DND-41 (cell line): ENCODE results near the gene GSC2.
A peak's percentile ranks its signal among the peaks of the same experiment; 100 is the strongest.

Experiments
- ATAC-seq: fragments of 200-7000 bp; cut with Tn5 transposase; 3 replicates; pipeline ENCODE4 v1.9.1; 2021; ENCODE audit warnings: low read depth; ENCODE audit not compliant: insufficient read depth
- DNase-seq: peaks from one replicate; pipeline ENCODE4 v3.0.0-alpha.2; 2020
- H2AFZ ChIP-seq: 2 replicates; pipeline ENCODE4 v1.6.0; 2012; ENCODE audit warnings: low read depth, low read length
- H3K27ac ChIP-seq: 2 replicates; pipeline ENCODE4 v1.5.1; 2012; ENCODE audit warnings: low read length, inconsistent platforms
- H3K27me3 ChIP-seq: fragments of 200-600 bp; sonication (generic); 2 replicates; pipeline ENCODE4 v1.6.0; 2012; ENCODE audit warnings: low read length, mild to moderate bottlenecking, inconsistent platforms; ENCODE audit not compliant: insufficient read depth, poor library complexity
- H3K36me3 ChIP-seq: 2 replicates; pipeline ENCODE4 v1.5.1; 2012; ENCODE audit warnings: low read length, inconsistent platforms; ENCODE audit not compliant: insufficient read depth
- H3K4me1 ChIP-seq: 2 replicates; pipeline ENCODE4 v1.5.1; 2012; ENCODE audit warnings: mild to moderate bottlenecking, low read length; ENCODE audit not compliant: insufficient read depth
- H3K4me2 ChIP-seq: 2 replicates; pipeline ENCODE4 v1.6.0; 2012; ENCODE audit warnings: mild to moderate bottlenecking, moderate library complexity, low read length, inconsistent platforms; ENCODE audit not compliant: insufficient read depth
- H3K4me3 ChIP-seq, 2 experiments: fragments of 200-600 bp in 1 of 2; shearing (Covaris generic) in 1 of 2; 2 replicates each; pipeline ENCODE4 v1.5.1; 2012 to 2016; ENCODE audit warnings: inconsistent platforms in 2 of 2, low read length in 2 of 2, mild to moderate bottlenecking in 2 of 2, low read depth in 1 of 2, moderate library complexity in 1 of 2
- H3K79me2 ChIP-seq: 2 replicates; pipeline ENCODE4 v1.6.0; 2012; ENCODE audit warnings: low read length, inconsistent platforms; ENCODE audit not compliant: insufficient read depth
- H3K9ac ChIP-seq: 2 replicates; pipeline ENCODE4 v1.6.0; 2012; ENCODE audit warnings: low read depth, mild to moderate bottlenecking, inconsistent platforms, low read length, moderate library complexity
- H3K9me3 ChIP-seq: 2 replicates; pipeline ENCODE4 v1.5.1; 2012; ENCODE audit warnings: low read length, moderate library complexity, mild to moderate bottlenecking, inconsistent platforms; ENCODE audit not compliant: insufficient read depth, severe bottlenecking
- H4K20me1 ChIP-seq: 2 replicates; pipeline ENCODE4 v1.6.0; 2012; ENCODE audit warnings: low read length; ENCODE audit not compliant: insufficient read depth
- EZH2 ChIP-seq: IDR thresholded peaks from 3 replicates; pipeline ENCODE4 v1.6.1; 2012; ENCODE audit warnings: borderline replicate concordance, low read depth, mild to moderate bottlenecking, moderate library complexity, low read length, inconsistent platforms; ENCODE audit not compliant: severe bottlenecking
- TF ChIP-seq, protein P1 (sequence below): IDR thresholded peaks from 2 replicates; pipeline ENCODE4 v1.5.1; 2012; ENCODE audit warnings: borderline replicate concordance, low read length, moderate library complexity, mild to moderate bottlenecking; ENCODE audit not compliant: poor library complexity, severe bottlenecking; ENCODE audit errors: extremely low read depth

The GSC2 gene

DNA sequence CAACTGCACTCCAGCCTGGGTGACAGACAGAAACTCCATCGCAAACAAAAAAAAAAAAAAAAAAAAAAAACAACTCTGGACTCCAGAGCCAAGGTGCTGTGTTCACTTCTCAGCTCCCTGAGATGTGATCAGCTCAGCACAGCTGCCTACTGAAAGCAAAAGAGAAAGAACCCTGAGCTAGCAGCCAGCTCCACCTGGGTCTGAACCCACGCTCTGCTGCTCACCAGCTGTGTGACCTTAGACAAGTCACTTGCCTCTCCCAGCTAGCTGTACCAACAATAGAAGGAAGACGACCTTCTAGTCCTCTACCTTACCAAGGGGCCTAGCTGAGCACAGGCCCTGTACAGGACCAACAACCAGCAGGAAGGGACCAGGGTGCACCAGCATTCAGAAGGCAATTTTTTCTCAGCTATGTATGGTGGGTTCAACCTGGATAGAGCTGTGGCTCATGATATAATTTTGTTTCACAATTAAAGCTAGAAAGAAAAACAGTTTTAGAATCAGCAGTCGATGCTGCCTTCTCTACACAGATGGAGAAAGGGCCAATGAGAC is 31.7 kb downstream of the GSC2 start:
- Histone ChIP-seq H3K27ac (no peak overlapping the region), H3K9me3 (no peaks in the 10 kb centered on the region), H3K9ac (no peak overlapping the region), H3K4me3 (no peak overlapping the region), H4K20me1 (peaks cover 73% of the 10 kb centered on the region), H3K4me2 (peak overlapping the region; percentile 17; the same call in 1 of the 2 replicates), H3K36me3 (peaks cover 50% of the 10 kb centered on the region), H3K79me2 (peaks cover 88% of the 10 kb centered on the region), H3K4me1 (peaks cover 46% of the 10 kb centered on the region), H3K27me3 (no peaks in the 10 kb centered on the region), H2AFZ (no peak overlapping the region)
- no peak for TF ChIP-seq EZH2
- TF ChIP-seq, protein P1, sequence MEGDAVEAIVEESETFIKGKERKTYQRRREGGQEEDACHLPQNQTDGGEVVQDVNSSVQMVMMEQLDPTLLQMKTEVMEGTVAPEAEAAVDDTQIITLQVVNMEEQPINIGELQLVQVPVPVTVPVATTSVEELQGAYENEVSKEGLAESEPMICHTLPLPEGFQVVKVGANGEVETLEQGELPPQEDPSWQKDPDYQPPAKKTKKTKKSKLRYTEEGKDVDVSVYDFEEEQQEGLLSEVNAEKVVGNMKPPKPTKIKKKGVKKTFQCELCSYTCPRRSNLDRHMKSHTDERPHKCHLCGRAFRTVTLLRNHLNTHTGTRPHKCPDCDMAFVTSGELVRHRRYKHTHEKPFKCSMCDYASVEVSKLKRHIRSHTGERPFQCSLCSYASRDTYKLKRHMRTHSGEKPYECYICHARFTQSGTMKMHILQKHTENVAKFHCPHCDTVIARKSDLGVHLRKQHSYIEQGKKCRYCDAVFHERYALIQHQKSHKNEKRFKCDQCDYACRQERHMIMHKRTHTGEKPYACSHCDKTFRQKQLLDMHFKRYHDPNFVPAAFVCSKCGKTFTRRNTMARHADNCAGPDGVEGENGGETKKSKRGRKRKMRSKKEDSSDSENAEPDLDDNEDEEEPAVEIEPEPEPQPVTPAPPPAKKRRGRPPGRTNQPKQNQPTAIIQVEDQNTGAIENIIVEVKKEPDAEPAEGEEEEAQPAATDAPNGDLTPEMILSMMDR = no peak
- DNase-seq (peak; percentile 30), ATAC-seq (no peak)

DNA sequence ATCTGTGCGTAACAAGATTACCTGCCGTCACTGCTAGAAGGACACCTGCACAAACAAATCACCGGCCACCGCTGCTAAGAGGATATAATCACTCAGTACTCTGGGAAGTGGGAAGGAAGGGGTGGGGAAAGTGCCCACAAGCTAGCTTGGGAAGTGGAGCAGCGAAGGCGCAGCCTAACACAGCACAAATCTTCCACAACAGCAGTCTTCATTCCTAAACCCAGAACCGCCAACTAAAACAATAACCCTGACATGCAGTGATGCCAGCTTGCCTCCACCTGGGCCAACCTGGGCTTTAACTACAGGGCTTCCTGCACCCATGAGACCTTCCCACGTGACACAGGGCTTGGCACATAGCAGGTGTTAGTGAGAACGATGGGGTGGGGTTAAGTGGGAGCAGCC is 33.0 kb downstream of the GSC2 start:
- no peaks in the 10 kb centered on the region for H3K9me3 ChIP-seq
- DNase-seq (no peak), ATAC-seq (no peak)
- H3K4me3 ChIP-seq = no peak overlapping the region
- peaks cover 74% of the 10 kb centered on the region for H4K20me1 ChIP-seq
- TF ChIP-seq EZH2 = no peak
- peaks cover 98% of the 10 kb centered on the region for H3K79me2 ChIP-seq
- no peak overlapping the region for H2AFZ ChIP-seq
- no peak overlapping the region for H3K9ac ChIP-seq
- no peak overlapping the region for H3K27ac ChIP-seq
- H3K27me3 ChIP-seq = no peaks in the 10 kb centered on the region
- no peak overlapping the region for H3K4me2 ChIP-seq
- peaks cover 50% of the 10 kb centered on the region for H3K36me3 ChIP-seq
- H3K4me1 ChIP-seq = peaks cover 38% of the 10 kb centered on the region

DNA sequence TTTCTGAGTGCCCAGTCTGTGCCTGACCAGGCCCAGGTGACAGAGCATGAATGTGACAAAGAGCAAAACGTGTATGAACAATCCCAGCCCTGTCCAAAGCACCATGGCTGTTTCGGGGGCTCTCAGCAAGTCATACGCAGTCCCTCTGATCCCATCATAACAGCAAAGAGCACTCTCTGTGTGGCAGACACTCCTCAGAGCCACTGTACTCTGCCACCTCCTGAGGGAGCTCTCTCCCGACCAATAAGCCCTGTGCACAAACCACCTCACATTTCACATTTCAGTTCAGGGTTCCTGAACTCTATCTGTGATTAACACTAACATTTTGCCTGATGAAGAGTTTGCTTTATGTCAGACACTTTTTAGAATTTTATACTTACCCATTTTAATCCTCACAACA is 34.5 kb downstream of the GSC2 start:
- H3K9ac ChIP-seq = no peak overlapping the region
- no peak overlapping the region for H2AFZ ChIP-seq
- H3K27me3 ChIP-seq = no peaks in the 10 kb centered on the region
- peaks cover 71% of the 10 kb centered on the region for H4K20me1 ChIP-seq
- no peak overlapping the region for H3K4me2 ChIP-seq
- H3K36me3 ChIP-seq = peaks cover 44% of the 10 kb centered on the region
- H3K79me2 ChIP-seq = peaks cover 95% of the 10 kb centered on the region
- TF ChIP-seq, protein P1 = peak; percentile 53
- no peak for TF ChIP-seq EZH2
- H3K27ac ChIP-seq = no peak overlapping the region
- H3K9me3 ChIP-seq = no peaks in the 10 kb centered on the region
- peak; percentile 68 for ATAC-seq
- H3K4me3 ChIP-seq = no peak overlapping the region
- DNase-seq = no peak
- peaks cover 38% of the 10 kb centered on the region for H3K4me1 ChIP-seq

- Histone ChIP-seq H3K9me3 (no peaks in the 10 kb centered on the region), H3K9ac (no peak overlapping the region), H3K27me3 (no peaks in the 10 kb centered on the region), H3K4me2 (no peak overlapping the region), H3K27ac (no peak overlapping the region), H3K79me2 (peaks cover 94% of the 10 kb centered on the region), H3K4me1 (peaks cover 38% of the 10 kb centered on the region), H4K20me1 (peaks cover 68% of the 10 kb centered on the region), H3K4me3 (no peak overlapping the region), H2AFZ (no peak overlapping the region), H3K36me3 (peaks cover 38% of the 10 kb centered on the region)
- TF ChIP-seq EZH2 = no peak
- TF ChIP-seq, protein P1 = no peak
- DNase-seq (no peak), ATAC-seq (no peak)
Measured at GRCh38 chr22:19114984-19115552, 35.0 kb downstream of the GSC2 start.
